NCI-H2227 treated with DMSO at 0.1 percent for 48 hours (cell line): ENCODE data around the gene CD200.
"Not testable (repeated sequence)": the region's sequence is repeated elsewhere in the genome, so short reads cannot be mapped to it uniquely, and the experiment has no call there.

Source experiments
- DNase-seq: peaks from one replicate; lab custom pipeline; 2025; lab: John Stamatoyannopoulos, UW

Gene CD200

GRCh38 chr3:112360561-112360960, 27.6 kb downstream of the CD200 start:
- DNase-seq: no peak

GRCh38 chr3:112362221-112362620, 29.3 kb downstream of the CD200 start:
- DNase-seq: no peak

- DNase-seq: no peak
Observed at GRCh38 chr3:112364291-112364690, 31.3 kb downstream of the CD200 start.

GRCh38 chr3:112365035-112365434, 32.1 kb downstream of the CD200 start:
- DNase-seq: no peak

- DNase-seq: no peak
Observed at GRCh38 chr3:112365636-112366035, 32.7 kb downstream of the CD200 start.

GRCh38 chr3:112366522-112366921, 33.6 kb downstream of the CD200 start:
- DNase-seq: no peak

- DNase-seq: no peak
Observed at GRCh38 chr3:112371569-112371968, 38.6 kb downstream of the CD200 start.

- DNase-seq: no peak
Observed at GRCh38 chr3:112372396-112372795, 39.4 kb downstream of the CD200 start.

GRCh38 chr3:112373476-112373875, 40.5 kb downstream of the CD200 start:
- DNase-seq: no peak

- DNase-seq: no peak
Observed at GRCh38 chr3:112373924-112374323, 41.0 kb downstream of the CD200 start.

GRCh38 chr3:112374333-112374734, 41.4 kb downstream of the CD200 start:
- no peak for DNase-seq

GRCh38 chr3:112375117-112375516, 42.2 kb downstream of the CD200 start:
- no peak for DNase-seq

GRCh38 chr3:112376241-112376911, 43.4 kb downstream of the CD200 start:
- no peak for DNase-seq

GRCh38 chr3:112376992-112377391, 44.0 kb downstream of the CD200 start:
- DNase-seq: no peak

GRCh38 chr3:112377568-112378071, 44.7 kb downstream of the CD200 start:
- no peak for DNase-seq

- not testable (repeated sequence) for DNase-seq
Observed at GRCh38 chr3:112378347-112378746, 45.4 kb downstream of the CD200 start.

- no peak for DNase-seq
Observed at GRCh38 chr3:112379020-112379690, 46.2 kb downstream of the CD200 start.

- no peak for DNase-seq
Observed at GRCh38 chr3:112381673-112382542, 49.0 kb downstream of the CD200 start.

GRCh38 chr3:112382543-112383160, 49.7 kb downstream of the CD200 start:
- DNase-seq: no peak

- no peak for DNase-seq
Observed at GRCh38 chr3:112384769-112385168, 51.8 kb downstream of the CD200 start.

GRCh38 chr3:112388972-112389371, 56.0 kb downstream of the CD200 start:
- no peak for DNase-seq

GRCh38 chr3:112389961-112390360, 57.0 kb downstream of the CD200 start:
- no peak for DNase-seq
